HG03139 (cell line): ENCODE data around the gene SRRT.
"Not testable (repeated sequence)": the region's sequence is repeated elsewhere in the genome, so short reads cannot be mapped to it uniquely, and the experiment has no call there.

Experiments
- ATAC-seq: cut with Tn5 transposase; IDR thresholded peaks from one replicate; pipeline ENCODE4 v1.9.1; 2021; ENCODE audit not compliant: unreplicated experiment

SRRT gene

GRCh38 chr7:100921039-100921438 is 46.1 kb downstream of the SRRT start:
- no peak for ATAC-seq

GRCh38 chr7:100923616-100924015 is 48.7 kb downstream of the SRRT start:
- not testable (repeated sequence) for ATAC-seq

GRCh38 chr7:100929808-100930174 is 54.9 kb downstream of the SRRT start:
- ATAC-seq = no peak

- no peak for ATAC-seq
Observed at GRCh38 chr7:100933734-100934133, 58.8 kb downstream of the SRRT start.

GRCh38 chr7:100935381-100935780 is 60.5 kb downstream of the SRRT start:
- not testable (repeated sequence) for ATAC-seq

GRCh38 chr7:100936167-100936566 is 61.3 kb downstream of the SRRT start:
- not testable (repeated sequence) for ATAC-seq
